GM19193 (cell line): Measurements from ENCODE around the gene LAMTOR2.

Source experiments
- POLR2A ChIP-seq: IDR thresholded peaks from 4 replicates; pipeline ENCODE4 v1.6.1; 2011; ENCODE audit not compliant: insufficient read depth, insufficient read length; ENCODE audit errors: extremely low read depth

The LAMTOR2 gene

DNA sequence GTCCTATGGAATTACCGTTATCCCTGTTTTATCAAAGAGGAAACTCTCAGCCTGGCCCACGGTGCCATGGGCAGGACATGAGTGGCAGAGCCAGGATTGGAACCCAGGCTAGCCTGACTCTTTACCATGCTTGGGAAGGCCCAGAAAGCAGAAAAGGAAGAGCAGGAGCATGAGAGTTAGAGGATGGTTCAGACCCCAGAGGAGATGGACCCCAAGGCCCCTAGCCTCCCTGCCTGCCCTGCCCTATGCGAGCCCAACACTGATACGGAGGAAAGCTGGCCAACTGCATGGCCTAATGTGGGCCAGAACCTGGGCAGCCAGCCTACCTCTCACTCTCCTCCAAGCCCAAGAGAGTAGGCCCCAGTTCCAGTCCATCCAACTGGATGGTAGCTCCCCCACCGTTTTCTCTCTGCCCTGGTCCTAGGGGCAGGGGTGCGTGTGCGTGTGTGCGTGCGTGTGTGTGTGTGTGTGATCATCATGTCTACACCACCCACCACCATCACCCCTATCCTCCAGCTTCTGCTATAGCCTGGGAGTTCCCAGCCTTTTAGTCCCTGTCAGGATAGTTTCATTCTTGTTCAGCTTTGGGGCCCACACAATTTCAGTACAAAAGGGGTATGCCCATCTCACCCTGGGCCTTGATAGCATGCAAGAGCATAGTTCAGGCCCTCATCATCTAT lies 43.1 kb downstream of the LAMTOR2 start:
- peak; percentile 14 for TF ChIP-seq POLR2A

DNA sequence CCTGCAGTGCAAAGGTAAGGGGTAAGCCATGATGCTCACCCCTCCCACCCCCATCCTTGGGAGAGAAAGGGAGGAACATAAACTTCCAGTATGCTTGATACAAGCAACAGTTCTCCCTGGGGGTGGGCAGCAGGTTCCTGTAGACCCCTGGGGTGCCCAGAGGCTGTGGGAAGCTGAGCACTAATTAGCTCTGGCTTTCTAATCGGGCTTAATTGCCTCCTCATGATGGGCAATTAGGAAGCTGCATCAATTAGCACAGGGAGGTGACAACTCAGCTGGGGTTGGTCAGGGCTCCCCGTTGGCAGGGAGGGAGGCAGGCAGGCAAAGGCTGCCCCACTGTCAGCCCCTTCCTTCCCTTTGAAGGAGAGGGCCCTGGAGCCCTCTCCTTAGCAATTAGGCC lies 44.2 kb downstream of the LAMTOR2 start:
- TF ChIP-seq POLR2A = no peak

DNA sequence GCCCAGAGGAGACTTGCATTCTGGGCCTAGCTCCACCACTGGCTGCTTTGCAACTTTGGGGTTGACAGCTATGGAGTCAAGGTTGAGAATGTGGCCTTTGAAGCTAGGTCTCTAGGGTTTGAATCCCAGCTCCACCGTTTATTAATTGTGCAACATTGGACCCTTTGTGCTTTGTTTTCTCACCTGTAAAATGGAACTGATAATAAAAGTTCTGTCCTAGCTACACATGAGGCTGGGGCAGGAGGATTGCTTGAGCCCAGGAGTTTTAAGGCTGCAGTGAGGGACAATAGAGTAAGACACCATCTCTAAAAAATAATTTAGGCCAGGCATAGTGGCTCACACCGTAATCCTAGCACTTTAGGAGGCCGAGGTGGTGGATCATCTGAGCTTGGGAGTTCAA lies 44.7 kb downstream of the LAMTOR2 start:
- no peak for TF ChIP-seq POLR2A

DNA sequence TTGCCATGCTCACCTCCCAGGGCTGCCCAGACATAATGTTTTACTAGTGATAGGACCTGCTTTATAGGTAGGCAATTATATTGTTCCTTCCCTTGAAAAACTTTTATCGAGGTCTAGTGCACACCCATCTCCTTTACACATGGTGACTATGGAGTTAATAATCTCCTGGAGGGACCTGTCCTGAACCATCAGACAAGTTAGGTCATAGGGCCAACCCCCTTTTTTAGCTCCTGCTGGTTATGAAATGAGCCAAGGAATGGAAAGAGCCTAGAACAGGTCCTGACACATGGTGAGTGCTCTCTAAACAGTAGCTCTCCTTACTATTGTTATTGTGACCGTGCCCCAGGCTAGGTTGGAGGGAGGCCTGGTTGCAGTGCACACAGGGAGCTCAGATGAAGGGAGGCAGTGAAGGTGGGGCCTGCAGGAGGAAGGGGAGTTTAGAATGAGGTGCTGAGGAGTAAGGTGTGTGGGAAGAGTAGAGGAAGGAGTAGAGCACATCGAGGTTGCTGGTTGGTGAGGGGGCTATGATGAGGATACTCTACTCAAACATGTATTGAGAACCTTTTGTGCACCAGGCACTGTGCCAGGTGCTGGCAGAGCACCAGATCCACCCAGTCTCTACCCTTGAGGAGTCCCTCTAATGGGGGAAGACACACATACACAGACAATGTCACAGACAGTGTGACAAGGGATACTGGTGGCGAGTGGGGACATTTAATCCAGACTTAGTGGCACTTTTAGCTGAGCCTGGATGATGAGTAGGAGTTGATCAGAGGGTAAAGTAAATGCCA lies 45.8 kb downstream of the LAMTOR2 start:
- TF ChIP-seq POLR2A = no peak

DNA sequence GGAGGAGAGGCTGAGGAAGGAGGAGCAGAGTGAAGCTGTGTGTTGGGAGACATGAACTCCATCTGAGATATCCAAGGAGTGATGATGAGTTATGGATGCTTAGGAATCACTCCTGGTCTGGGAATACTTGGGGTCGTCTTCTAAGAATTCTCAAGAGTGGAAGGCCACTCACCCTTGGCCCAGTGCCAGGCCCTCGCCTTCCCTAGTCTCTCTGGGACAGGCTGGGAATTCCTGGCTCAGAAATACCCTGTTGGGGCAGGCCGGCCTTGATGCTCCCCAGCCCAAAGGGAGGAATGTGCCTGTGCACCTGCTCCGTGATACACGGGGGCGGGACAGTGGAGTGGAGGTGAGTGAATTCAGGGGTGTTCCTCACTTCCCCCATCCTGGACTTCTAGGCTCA lies 47.3 kb downstream of the LAMTOR2 start:
- TF ChIP-seq POLR2A = no peak

DNA sequence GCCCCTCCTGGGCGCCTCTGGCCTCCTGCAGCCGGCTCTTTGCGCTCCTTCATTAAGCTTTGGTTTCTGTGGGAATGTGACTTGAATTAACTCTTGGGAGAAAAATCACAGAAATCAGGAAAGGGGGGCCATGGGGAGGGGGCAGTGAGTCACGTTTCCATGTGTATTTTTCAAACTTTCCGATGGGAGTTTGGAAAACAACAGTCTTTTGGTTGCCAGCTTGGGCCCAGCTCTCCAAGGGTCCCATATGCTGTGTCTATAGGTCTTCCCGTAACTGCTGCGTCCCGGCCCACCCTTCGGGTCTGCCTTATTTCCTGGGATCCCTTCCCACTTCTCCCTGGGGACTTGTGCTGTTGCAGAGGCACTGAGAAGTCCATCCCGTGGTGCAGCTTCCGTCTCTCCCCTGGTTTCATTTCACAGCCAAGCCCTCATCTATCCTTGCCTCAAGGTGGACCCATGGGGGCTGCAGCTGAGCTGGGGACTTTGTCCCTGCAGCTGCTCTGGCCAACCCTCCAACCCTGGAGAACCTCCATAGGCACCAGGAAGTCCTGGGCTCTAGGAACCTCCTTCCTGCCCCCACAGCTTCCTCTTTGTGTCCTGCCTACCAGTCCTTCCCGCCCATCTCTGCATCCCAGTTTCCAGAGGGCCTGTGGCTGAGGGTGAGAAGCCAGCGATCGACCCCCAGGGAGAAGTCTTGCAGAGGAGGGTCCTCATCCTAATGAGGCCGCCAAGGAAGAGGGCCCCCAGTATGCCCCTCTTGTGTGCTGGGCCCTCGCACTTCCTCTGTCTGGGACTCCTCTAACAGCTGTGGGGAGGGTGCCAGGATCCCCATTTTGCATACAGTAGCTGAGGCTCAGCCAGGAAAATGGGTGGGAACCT lies 48.3 kb downstream of the LAMTOR2 start:
- no peak for TF ChIP-seq POLR2A

DNA sequence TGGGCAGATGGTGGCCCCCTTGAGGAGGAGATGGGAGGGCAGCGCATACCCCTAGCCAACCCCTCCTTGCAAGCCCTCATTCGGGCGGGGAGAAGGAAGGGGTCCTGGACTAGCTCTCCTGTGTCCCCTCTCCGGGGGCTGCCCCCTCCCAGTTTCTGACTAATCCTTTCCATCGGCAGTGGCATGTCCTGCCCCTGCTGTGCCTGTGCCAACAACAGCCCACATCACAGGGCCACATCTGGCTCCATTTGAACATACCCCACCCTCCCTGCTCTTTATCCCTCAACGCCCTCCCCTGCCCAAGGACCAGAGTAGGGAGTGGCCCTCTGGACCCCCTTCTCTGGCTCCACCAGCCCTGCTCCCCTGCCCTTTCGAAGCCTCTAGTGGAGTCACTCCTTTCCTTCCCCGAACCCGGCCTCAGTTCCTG lies 49.0 kb downstream of the LAMTOR2 start:
- TF ChIP-seq POLR2A = no peak

DNA sequence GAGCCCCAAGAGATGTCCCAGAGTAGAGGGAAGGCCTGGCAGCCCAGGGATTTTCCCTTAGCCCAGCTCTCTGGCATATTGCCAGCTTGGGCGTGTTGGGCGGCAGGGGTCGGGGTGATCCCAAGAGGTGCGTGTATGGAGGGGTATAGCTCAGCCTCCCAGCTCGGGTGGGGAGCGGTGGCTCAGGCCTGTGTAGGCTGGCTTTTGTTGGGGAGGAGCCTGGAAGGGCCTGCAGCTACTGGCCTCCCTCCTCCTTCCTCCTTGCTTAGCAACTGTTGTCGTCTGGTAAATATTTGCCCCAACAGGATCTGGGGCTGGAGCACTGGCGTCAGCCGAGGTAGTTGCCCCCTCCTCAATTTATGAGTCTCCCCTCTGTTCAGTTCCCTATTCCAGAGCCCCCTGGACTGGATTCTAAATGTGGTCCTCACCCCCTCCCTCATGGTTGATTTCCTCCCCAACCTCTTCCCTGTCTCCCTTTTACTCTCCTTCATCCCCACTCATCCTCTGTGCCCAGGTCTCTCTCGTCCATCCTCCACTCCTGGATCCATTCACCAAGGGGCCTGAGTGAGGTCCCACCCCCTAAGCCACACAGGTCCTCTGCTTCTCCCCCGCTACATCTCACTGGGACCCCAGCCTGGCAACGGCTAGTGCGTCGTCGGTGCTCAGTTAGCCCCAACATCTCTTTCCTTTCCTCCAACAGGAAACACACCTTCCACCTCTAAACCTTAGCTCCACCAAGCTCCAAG lies 49.7 kb downstream of the LAMTOR2 start:
- no peak for TF ChIP-seq POLR2A

DNA sequence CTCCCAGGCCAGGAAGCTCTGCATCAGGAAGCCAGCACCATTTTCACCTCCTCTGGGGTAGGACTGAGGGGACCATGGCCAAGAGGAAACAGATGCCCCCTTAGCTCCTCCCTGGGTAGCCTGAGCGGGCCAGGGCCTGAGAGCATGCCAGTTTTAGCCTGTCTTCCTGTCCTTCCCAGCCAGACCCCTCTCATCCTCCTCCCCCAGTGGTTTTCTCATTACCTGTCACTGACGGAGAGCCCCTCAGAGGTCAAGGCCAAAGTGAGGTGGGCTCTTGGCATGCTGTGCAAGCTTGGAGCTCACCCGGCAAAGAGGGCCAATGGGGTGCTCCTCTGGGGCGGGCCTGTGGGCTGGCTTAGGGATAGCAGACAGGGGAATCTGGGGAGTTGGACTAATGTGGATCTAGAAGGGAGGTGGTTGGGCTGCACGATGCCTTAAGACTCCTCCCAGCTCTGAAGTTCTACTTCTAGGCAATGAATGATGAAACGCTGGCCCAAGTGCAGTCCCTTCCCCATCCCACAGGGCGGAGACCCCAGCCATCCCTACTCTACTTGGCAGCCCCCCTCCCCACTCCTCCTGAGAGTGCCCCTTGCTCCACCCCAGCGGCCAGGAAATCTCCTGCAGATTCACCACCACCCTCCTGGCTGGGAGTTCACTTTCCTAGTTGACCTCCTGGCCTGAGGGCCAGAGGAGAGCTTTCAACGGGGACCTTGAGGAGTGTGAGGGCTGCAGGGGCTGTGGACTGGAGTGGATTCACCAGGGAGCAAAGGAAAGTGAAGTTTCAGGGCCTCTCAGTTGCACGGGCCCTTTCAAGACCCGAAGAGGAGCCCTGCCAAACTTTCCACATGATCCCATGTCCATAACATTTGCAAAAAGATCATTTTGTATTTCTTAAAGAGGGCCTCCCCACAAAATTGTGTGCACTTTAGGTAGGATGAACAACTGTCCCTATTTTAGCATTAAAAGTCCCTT lies 50.6 kb downstream of the LAMTOR2 start:
- TF ChIP-seq POLR2A = no peak

DNA sequence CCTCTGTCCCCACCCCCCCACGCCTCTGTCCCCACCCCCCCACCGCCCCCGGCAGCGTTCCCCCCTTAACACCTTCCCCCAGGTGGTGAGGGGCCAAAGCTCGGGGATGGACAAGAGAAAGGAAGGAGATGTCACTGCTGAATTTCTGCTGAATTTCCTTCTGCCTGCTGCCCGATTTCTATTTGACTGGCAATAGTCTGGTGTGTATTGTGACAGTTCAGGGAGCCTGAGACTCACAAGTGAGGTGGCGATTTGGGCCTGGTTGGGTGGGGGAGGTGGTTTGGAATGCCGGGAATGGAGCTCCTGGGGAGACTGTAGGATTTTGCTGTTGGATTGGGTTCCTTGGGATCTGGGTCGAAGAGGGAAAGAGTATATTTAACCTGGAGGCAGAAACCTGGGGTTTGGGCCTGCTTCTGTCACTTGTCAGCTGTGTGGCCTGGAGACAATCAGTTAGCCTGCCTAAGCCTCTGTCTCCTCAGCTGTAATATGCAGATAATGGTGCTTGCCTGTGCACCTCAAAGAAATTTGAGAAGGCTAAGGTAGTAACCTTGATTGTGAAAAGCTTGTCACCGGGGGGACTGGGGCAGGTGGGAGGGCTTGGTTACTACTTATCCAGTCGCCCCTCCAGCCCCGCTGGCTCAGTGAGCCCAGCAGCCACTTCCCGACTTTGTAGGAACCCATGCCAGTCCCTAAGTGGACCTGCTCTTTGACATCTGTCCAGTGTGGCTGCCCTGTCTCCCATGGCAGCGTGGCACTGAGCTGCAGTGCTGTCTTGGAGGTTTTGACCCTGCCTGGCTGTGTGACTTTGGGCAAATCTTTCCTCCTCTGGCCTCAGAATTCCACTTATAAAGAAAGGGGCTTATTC lies 52.3 kb downstream of the LAMTOR2 start:
- TF ChIP-seq POLR2A = peak; percentile 31

DNA sequence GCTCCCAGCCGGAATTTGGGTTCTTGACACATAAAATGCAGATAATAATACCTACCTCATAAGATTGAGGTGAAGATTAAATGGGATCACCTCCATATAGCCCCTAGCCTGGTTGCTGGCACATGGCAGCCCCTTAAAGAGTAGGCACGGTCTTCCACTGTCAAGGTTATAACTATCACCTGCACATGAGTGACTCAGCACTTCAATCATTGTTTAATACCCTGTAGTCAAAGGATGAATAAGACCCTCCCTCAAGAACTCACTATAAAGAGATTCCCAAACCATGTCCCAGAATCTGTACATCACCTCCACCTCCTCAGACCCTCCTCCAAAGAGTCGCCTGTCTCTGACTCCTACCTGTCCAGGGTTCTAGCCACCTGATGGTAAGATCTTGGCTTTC lies 53.5 kb downstream of the LAMTOR2 start:
- TF ChIP-seq POLR2A = no peak
